RWPE2 (cell line): ENCODE results near the gene ITFG2.

Source experiments
- ATAC-seq: fragments of 200-7000 bp; cut with Tn5 transposase; 3 replicates; pipeline ENCODE4 v1.9.1; 2021; ENCODE audit warnings: low read depth
- DNase-seq: peaks from one replicate; pipeline ENCODE4 v3.0.0-alpha.2; 2020; ENCODE audit warnings: low spot score
- H3K27ac ChIP-seq: fragments of 450-650 bp; 2 replicates; pipeline ENCODE4 v1.5.1; 2017; ENCODE audit warnings: mild to moderate bottlenecking; ENCODE audit not compliant: poor library complexity, severe bottlenecking
- H3K27me3 ChIP-seq: fragments of 250-450 bp; sonication (Bioruptor Pico); 2 replicates; pipeline ENCODE4 v1.5.1; 2021; ENCODE audit warnings: mild to moderate bottlenecking, moderate library complexity; ENCODE audit not compliant: insufficient read depth, poor library complexity, severe bottlenecking
- H3K36me3 ChIP-seq: fragments of 250-450 bp; sonication (Bioruptor Pico); 2 replicates; pipeline ENCODE4 v1.5.1; 2020; ENCODE audit warnings: low read depth, mild to moderate bottlenecking, moderate library complexity
- H3K4me1 ChIP-seq: fragments of 250-450 bp; sonication (Bioruptor Pico); 2 replicates; pipeline ENCODE4 v1.5.1; 2021; ENCODE audit warnings: mild to moderate bottlenecking, moderate library complexity; ENCODE audit not compliant: insufficient read depth, poor library complexity, severe bottlenecking
- H3K4me3 ChIP-seq: fragments of 250-450 bp; sonication (Bioruptor Pico); 2 replicates; pipeline ENCODE4 v1.5.1; 2021; ENCODE audit warnings: mild to moderate bottlenecking, moderate library complexity; ENCODE audit not compliant: severe bottlenecking
- H3K9me3 ChIP-seq: fragments of 250-450 bp; sonication (Bioruptor Pico); 2 replicates; pipeline ENCODE4 v1.5.1; 2021; ENCODE audit warnings: mild to moderate bottlenecking, moderate library complexity; ENCODE audit not compliant: severe bottlenecking
- TF ChIP-seq, protein P1 (sequence below): fragments of 450-650 bp; IDR thresholded peaks from one replicate; pipeline ENCODE4 v1.5.1; 2017; ENCODE audit warnings: mild to moderate bottlenecking, moderate library complexity; ENCODE audit not compliant: poor library complexity, severe bottlenecking

ITFG2 gene

DNA sequence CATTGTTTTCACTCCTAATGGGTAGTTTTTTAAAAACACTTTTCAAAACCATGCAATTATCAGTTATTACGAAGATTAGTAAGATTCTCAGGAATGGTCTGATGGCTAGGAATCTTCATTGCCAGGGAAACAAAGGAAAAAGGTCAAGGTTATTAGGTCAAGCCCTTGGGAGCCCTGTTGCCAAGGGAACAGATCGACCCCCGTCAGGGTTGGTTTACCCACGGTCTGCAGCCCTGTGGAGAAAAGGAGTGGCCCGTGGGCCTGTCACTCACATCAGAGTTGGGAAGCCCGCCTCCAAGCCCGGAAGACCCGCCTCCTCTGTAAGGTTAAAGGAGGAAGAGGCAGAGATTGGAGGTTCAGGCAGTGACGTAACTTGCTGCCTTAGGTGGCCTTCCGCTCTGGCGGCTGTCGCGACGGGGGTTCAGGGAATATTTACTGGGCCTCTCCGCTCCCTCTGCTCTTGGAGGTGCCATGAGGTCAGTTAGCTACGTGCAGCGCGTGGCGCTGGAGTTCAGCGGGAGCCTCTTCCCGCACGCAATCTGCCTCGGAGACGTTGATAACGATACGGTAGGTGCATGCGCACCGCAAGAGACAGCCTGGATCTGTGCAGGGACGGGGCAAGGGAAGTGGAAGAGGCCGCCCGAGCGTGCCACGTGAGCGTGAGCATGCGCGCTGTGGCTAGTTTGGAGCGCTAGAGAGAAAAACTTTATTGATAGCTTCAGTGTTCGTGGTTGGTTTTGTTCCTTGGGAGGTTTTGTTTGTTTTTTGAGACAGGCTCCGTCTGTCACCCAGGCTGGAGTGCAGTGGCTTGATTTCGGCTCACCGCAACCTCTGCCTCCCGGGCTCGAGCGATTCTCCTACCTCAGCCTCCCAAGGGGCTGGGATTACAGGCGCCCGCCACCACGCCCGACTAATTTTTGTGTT, at the start of gene ITFG2:
Gene ITFG2, plus strand, starts transcription at position 379 of the 924 bp plus-strand sequence. Its CDS starts 93 bp downstream, at position 472.
- no peaks in the 10 kb centered on the region for H3K9me3 ChIP-seq
- H3K4me3 ChIP-seq, result peak within 1 kb of the TSS; percentile 76
- TF ChIP-seq, protein P1, sequence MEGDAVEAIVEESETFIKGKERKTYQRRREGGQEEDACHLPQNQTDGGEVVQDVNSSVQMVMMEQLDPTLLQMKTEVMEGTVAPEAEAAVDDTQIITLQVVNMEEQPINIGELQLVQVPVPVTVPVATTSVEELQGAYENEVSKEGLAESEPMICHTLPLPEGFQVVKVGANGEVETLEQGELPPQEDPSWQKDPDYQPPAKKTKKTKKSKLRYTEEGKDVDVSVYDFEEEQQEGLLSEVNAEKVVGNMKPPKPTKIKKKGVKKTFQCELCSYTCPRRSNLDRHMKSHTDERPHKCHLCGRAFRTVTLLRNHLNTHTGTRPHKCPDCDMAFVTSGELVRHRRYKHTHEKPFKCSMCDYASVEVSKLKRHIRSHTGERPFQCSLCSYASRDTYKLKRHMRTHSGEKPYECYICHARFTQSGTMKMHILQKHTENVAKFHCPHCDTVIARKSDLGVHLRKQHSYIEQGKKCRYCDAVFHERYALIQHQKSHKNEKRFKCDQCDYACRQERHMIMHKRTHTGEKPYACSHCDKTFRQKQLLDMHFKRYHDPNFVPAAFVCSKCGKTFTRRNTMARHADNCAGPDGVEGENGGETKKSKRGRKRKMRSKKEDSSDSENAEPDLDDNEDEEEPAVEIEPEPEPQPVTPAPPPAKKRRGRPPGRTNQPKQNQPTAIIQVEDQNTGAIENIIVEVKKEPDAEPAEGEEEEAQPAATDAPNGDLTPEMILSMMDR, result no peak
- peaks cover 8% of the 10 kb centered on the region for H3K4me1 ChIP-seq
- peaks cover 19% of the 10 kb centered on the region for H3K36me3 ChIP-seq
- peak within 1 kb of the TSS; percentile 59 for H3K27ac ChIP-seq
- H3K27me3 ChIP-seq, result no peaks in the 10 kb centered on the region
- DNase-seq, result peak; percentile 99
- peak; percentile 96 for ATAC-seq

DNA sequence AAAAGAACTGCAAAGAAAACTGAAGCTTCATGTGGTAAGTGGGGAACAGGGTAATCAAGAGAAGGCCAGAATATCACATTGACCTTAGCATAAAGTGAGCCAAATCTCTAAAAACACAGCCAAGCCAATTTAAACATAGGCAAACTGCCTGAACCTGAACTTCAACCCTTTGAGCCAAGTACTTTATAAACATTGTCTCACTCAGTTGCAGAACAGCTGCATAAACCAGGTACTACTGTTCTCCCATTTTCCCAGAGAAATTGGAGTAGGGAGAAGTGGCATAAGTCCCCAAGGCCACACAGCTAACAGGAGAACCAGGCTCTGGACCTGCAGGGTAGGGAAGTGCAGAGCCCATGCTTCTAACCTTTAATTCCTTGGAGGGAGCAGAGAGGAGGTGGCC, 48.1 kb upstream of the ITFG2 start:
- Histone ChIP-seq H3K27ac (no peak overlapping the region), H3K9me3 (no peaks in the 10 kb centered on the region), H3K27me3 (peaks cover 38% of the 10 kb centered on the region), H3K4me3 (no peak overlapping the region), H3K36me3 (no peaks in the 10 kb centered on the region), H3K4me1 (no peaks in the 10 kb centered on the region)
- ATAC-seq (no peak), DNase-seq (no peak)
- TF ChIP-seq, protein P1, result no peak

DNA sequence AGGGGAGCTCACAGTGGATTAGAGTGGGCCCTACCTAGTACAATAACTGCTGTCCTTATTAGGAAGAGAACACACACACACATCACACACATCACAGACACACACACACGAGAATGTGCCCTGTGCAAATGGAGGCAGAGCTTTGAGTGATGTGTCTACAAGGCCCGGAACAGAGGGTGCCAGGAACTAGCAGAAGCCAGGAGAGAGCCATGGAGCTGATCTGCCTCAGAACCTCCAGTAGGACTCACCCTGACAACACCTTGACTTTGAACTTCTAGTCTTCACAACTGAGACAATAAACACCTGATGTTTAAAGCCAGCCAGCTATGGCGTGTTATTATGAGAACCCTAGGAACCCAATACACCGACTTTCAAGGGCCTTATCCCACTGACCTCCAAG, 47.4 kb upstream of the ITFG2 start:
- peaks cover 38% of the 10 kb centered on the region for H3K27me3 ChIP-seq

DNA sequence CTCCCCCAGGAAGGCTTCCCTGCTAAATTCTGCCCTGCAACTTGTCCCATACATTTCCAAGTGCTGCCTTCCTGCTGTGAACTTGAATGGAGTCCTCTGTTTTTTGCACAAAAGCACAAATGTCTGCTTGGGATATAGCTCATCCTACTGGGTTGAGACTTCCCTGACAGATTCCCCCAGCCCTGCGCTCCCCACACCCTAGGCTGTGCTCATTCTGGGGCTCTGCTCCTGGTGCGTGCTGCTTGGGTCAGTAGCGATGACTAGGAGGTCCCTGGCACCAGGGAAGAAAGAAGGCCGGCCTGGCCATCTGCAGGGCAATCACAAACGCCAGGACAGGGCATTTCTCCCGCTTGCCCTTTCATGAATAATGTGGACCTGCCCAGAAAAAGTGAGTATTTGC, 46.9 kb upstream of the ITFG2 start:
- H3K36me3 ChIP-seq, result no peaks in the 10 kb centered on the region
- no peak overlapping the region for H3K4me3 ChIP-seq
- no peaks in the 10 kb centered on the region for H3K4me1 ChIP-seq
- DNase-seq (no peak), ATAC-seq (no peak)
- H3K27me3 ChIP-seq, result peaks cover 38% of the 10 kb centered on the region
- H3K27ac ChIP-seq, result no peak overlapping the region
- TF ChIP-seq, protein P1, result no peak
- H3K9me3 ChIP-seq, result no peaks in the 10 kb centered on the region

More for the DNA sequence above, 47.4 kb upstream of the ITFG2 start:
- no peaks in the 10 kb centered on the region for H3K9me3 ChIP-seq
- DNase-seq (no peak), ATAC-seq (no peak)
- no peaks in the 10 kb centered on the region for H3K4me1 ChIP-seq
- TF ChIP-seq, protein P1, result no peak
- no peak overlapping the region for H3K27ac ChIP-seq
- H3K4me3 ChIP-seq, result no peak overlapping the region
- no peaks in the 10 kb centered on the region for H3K36me3 ChIP-seq
